ENCODE data around the gene KCNC4. TPM values are rescaled to one million over a fixed set of nuclear protein-coding genes. Genes with fewer than 3 reads are reported as not detected.

KCNC4 gene
- total RNA-seq, 1 donor from 2014 or later = 9.9 TPM

DNA sequence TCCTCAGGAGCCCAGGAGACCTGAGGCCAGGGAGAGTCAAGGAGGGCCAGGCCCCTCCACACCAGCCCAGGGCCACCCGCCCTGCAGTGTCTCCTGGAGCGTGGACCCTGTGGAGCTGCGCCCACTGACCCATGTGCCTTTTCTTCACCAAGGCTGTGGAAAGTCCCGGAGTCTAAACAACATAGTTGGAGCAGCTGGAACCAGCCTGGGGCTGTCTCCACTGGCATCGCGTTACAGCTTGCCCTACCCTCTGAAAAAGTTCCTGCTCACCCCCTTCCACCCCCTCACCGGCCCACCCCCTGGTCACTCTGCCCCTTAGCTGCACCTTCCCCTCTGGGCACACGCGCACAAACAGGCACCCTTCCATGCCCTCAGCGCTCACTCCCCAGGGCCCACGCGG, 18.3 kb downstream of the KCNC4 start:
- intact Hi-C loops (cut with micrococcal nuclease) = no loop called here

DNA sequence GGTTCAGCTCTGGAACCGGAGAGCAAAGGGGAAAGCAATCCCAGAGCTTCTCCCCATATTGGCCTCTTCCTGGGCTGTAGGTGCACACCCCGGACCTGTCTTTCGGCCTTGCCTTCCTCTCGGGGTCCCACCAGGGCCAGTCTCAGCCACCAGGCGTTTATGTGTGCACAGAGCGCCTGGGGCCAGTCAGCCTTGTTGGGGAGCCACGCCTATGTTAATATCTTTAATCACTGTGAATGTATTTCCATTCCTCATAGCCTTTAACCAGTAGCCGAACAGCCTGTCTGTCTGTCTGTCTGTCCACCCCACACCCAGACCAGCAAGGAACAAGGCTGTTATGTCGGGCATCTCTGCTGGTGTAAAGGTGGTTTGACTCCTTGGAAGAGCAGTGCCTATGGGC, 18.8 kb downstream of the KCNC4 start:
- intact Hi-C loops (cut with micrococcal nuclease) = no loop called here

DNA sequence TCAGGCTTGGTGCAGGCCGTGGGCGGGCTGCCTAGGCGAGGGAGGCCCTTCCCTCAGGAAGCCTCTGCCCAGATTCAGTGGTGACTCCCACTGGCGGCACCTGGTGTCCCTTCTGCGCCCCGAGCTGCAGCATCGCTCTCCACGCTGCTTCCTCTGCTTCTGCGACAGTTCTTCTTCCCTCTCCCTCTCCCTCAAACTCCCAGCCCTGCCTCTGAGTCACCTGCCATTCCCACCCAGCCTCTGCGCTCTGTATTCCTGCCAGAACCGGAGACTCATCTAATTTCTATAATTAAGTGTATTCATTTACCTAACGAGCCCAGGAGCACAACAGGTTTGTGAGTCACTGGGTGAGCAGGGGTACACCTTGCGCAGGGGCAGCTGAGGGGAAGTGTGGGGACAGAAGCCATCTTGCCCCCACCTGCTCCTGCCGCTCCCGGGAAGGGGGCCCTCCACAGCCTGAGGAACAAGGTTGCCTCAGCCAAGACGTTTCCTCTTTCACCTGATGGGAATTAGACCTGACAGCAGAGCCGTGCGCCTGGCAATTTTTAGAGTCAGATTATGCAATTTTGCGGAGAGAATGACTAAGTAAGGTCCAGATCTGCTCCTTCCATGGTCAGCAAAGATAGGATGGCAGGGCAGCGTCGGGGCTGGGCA, 19.4 kb downstream of the KCNC4 start:
- intact Hi-C loops (cut with micrococcal nuclease) = no loop called here

DNA sequence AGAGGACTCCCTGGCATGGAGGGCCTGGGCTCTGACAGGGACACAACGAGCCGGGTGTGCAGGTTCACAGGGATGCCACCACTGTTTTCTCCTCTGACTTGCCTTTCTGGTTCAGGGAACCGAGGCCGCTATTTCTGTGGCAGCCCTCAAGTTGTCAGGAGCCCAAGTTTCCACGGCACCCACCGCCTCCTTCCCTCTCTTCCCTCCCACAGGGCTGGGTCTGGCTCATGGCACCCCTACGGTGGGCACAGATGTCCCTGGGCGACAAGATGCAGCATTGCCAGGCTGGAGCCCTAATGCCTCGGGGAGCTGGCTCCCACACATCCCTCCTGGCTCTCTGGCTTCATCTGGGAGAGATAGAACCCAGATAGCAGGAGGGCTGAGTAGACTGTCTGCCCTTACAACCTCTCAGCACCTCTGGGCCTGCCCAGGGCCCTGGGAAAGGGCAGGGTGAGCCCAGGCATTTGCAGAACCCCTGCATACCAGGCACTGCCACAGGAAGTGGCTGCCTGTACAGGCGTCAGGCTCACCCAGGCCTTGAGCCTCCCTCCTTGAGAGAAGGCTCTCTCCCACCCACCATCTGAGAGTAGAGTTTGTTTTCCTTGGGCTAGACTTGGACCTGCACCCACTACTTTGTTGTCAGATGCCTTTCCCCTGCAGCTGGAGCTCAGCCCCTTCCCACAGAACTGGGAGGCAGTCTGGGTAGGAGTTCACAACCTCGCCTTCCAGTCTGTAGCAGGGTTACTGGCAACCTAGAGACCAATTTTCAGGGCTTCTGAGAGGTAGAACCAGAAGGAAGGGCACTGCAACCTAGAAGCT, 20.5 kb downstream of the KCNC4 start:
- intact Hi-C loops (cut with micrococcal nuclease) = no loop called here

DNA sequence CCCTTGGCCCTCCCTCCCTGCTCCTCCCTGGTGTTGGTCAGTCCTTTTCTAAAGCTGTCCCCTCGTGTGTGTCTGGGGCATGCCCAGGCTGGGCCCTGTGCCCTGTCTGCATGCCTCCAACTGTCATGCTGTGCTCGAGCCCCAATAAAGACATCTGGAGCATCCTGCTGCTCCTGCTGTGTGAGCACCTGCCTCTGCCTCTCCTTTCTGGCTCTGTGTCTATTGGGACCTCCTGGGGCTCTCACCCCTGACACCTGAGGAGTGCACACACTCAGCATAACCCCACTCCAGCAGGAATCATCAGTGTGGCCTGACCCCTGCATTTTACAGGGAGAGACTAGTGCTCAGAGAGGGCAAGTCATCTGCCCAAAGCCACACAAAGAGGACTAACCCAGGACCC, 23.7 kb downstream of the KCNC4 start:
- intact Hi-C loops (cut with micrococcal nuclease) = no loop called here

DNA sequence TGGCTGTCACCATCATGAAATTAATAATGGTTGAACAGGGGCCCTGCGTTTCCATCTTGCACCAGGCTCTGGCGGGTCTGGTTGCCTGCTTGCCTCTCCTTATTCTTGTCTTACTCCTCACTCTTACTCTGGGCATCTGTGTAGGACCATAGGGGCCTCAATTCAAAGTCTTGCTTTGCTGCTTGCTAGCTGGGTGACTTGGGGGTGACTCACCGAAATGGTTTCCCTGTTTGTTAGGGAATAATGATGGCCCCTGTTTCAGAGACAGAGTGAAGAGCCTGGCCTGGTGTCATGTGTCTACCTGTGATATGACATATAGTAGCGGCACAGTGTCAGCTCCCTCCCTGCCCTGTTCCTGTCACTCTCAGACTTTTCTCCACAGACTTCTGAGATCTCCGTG, 24.6 kb downstream of the KCNC4 start:
- intact Hi-C loops (cut with micrococcal nuclease) = no loop called here

DNA sequence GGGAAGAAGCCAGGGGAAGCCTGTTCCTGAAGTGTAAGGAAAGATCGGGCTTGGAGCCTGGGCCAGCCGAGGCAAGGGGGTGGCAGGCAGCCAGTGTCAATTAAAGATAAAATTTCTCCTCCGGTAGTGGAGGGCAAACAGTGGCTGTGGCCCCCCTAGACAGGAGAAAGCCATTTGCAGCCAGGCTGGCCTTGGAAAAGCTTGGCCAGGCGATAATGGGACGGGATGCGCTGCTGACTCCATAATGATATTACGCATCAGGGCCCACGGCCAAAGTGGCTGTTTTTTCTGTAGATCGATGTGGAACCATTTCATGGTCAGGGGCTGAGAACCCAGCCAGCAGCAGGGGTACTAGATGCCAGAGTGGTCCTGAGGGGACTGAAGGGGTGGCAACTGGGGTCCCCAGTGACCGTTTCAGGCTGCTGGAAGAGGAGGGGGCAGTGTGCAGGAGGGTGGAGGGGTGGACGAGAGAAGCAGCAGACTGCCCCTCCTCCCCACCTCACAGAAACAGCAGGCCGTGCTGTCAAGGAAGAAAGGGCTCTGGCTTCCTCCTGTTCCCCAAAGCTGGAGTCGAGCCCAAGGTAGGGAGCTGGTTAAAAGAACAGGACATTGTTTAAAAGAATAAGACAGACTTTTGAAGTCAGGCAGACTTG, 25.2 kb downstream of the KCNC4 start:
- intact Hi-C loops (cut with micrococcal nuclease) = no loop called here

DNA sequence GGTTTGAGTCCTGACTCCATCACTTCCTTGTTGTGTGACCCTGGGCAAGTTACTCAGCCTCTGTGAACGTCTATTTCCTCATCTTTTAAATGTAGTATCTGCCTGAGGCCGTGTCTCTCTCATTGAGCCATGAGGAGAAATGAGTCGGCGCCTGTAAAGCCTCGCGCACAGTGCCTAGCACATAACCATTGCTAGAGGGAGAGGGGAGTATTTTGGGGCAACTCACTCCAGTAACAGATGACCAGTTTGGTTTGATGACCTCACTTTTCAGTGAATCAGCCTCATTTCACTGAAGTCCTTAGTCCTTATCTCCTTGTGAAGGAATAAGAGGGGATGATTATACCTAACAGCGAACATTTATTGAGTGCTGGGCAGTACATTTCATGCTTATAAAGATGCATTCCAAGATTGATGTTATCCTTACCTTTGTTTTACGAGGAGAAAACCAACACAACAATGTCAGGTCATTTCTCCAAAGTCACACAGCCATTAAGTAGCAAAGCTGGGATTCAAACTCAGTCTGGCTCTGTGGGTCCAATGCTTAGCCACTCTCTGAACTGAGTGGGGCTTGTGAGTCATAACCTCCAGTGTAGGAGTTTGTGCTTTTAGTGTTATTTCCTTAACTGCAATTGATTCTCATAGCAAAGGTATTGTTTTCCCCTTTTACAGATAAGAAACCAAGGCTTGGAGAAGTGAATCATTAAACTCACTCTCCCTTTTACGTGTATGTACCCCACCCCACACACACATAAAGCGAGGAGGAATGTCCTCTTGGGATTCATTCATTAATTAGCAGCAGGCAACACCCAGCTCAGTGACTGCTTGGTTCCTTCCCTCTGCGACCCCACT, 25.9 kb downstream of the KCNC4 start:
- intact Hi-C loops (cut with micrococcal nuclease) = no loop called here

DNA sequence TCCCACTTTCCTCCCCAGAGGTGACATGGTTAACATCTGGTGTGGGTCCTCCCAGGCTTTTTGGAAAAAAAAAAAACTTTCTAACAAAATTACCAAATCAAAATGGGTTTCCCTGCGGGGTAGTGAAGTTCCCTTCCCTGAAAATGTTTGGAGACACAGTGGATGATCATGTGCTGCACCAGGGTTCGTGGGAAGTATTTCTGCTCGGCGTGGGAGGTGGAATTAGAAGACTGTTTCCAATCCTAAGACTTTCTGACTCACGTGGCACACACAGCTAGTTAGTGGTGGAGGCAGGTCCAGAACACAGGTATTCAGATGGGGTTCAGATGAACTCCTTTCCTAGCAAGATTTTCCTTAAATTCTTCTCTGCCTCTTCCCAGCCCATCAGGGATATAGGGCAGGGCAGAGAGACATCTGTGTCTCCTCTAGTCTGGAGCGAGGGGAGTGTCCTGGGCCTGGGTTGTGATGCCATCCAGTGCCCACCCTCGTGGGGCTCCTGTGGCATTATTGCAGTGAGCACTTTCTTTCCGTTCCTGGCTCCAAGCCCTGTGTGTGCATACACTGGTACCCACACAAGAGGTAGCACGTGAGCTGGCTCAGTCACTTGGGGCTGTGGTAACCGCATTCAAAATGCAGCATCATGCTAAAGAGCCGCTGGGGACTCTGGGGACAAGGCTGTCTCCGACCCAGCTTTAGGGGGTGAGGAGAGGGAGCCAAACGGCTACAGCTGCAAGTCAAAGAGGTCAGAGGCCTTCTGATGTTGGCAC, 27.5 kb downstream of the KCNC4 start:
- intact Hi-C loops (cut with micrococcal nuclease) = no loop called here

DNA sequence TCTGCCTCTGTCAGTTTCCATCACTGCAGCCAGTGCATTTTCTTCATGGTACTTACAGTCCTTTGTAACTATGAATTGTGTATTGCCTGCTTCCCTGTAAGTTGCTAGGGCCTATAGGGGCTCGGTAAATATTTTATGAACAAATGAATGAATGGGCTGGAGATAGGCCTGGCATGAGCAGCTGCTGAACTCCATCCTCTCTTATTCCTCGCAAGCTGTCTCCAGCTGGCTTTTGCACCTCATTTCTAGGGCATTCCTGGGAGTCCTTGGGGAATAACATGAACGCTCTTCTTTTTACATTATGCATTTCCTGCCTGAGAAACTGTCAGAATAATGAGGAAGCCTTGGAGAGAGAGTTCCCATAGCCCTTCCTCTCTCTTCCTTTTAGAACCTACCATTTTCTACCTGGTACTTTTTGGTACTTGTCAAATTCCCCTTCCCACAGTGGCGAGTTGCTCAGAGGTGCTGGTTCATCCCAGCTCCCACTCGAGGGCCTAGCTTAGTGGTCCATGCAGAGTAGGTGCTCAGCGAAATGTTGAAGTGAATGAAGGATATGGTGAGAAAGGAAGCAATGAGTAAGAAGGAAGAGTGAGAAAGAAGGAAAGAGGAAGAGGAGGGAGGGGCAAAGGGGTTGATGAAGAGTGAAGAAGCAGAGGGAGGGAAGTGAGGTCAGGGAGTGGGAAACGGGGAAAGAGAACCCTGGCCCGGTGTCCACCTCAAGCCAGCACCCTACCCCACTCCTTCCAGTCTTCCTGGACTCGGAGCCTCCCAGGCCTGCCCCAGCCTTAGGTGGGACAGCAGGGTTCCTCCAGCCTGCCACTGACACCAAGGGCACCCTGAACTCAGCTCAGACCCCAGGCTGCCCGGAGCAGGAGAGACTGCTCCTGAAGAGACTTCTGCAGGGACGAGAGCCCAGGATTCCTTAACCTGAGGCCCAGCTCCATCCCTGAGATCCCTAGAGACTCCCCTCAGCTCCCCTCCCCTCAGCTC, 29.6 kb downstream of the KCNC4 start:
- intact Hi-C loops (cut with micrococcal nuclease) = no loop called here

DNA sequence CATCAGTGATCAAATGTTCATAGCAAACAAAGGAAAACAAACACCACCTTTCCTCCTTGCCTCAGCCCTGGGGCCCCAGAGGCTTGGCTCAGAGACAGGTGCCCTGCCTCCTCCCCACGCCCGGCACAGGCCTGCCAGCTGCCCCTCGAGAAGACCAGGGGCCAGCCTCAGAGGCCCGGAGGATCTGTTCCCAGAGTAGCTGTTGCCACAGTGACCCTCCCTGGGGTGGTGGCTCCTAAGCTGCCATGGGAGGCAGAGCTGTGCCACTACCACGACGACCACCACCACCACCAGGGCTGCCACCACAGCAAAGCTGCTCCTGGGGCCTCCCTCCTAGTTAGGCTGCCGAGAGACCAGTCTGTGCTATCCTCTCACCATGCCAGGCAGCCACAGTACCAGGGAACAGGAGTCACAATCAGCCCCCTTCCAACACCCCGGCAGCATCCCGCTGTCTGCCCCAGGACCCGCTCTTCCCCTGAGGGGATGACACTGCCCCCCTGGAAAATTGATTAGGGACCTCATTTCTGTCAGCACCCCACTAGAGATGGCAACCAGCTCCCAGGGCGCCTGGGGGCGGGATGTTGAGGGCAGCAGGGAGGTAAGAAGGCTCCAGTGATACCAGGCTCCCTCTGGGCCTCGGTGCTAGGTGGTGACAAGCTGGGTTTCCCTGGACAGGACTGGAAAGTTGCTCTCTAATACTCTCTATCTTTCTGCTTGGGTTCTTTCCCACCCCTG, 30.5 kb downstream of the KCNC4 start:
- intact Hi-C loops (cut with micrococcal nuclease) = no loop called here

DNA sequence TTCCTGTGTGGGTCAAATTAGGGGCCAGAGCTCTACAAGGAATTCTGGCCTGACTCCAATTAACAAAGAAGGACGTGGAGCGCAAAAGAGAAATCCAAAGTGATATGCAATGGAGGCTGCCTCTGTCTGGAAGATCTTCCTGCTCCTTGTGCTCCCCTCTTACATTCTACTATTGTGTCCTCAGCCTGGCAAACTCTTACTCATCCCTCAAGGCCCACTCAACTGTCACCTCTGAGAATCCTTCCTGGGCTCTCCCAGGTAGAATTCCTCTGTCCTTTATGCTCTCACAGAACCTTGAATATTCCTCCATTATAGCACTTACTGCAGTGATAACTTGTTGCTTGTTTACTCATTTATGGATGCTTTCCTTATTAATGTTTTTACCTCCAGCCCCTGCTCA, 31.4 kb downstream of the KCNC4 start:
- intact Hi-C loops (cut with micrococcal nuclease) = no loop called here

DNA sequence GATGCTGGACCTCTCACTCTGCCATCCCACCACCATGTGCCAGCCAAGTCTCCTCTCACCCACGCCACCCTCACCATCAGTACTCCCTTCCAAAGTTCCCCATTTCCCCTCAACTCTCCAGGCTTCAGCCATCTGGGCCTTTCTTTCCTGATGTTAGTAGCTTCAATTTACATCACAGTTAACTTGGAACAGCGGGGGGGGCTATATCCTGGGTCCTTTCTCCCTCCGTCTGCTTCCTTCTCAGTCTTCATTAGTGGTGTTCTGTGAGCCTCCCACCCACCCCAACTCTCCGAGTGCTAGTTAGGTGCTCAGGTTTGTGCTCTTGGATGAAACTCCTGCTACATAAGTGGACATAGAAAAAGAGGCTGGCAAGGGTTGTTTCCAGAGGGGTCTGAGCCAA, 31.9 kb downstream of the KCNC4 start:
- intact Hi-C loops (cut with micrococcal nuclease) = no loop called here

DNA sequence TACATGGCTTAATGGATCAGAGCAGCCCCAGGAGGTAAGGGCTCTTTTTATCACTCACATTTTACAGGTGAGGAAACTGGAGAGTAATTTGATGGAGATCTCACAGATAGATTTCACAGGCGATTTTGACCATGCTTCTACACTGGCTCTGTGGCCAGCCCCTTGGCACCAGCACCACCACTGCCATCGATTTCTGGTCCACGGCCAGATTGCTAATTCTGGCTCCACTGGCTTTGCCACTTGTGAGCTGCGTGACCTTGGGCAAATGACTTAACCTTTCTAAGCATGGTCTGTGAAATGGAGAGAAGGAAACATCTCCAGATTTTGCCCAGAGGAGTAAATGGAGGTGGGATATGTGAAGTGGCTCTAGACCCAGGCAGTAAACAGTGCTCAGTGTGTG, 32.6 kb downstream of the KCNC4 start:
- intact Hi-C loops (cut with micrococcal nuclease) = no loop called here

DNA sequence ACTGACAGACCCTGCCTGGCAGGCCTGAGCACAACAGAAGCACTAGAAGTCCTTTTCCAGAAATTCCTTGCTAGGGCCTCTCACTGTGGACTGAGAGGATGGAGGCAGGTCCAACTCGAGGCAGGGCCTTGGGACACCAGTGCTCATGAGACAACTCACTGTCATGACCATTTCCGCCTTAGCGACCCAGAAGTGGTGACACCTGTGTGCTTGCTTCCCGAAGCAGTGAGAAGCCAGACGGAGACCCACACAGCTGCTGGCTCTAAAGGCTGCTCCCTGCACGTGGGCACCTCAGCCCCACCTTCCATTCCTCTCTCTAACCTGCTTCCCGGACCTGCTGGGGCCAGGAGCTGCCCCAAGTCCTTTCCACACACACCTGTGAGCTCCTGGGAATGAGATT, 33.0 kb downstream of the KCNC4 start:
- intact Hi-C loops (cut with micrococcal nuclease) = no loop called here

DNA sequence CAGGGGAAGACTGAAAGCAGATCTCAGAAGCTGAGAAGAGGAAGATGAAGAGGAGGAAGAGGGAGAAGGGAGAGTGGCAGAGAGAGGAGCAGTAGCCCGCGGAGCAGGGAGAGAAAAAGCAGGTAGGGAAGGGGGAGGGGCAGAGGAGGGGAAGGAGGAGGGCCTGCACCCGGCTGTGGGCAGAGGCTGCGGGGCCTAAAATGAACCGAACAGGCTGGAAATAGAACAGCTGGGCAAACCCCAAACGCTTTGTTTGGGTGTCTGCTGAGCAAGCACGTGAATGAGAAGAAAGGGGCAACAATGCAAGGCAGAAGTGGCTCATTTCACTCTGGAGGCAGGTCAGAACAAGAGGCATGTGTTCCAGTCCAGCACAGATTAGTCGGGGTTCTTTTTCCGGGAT, 33.5 kb downstream of the KCNC4 start:
- intact Hi-C loops (cut with micrococcal nuclease) = no loop called here

DNA sequence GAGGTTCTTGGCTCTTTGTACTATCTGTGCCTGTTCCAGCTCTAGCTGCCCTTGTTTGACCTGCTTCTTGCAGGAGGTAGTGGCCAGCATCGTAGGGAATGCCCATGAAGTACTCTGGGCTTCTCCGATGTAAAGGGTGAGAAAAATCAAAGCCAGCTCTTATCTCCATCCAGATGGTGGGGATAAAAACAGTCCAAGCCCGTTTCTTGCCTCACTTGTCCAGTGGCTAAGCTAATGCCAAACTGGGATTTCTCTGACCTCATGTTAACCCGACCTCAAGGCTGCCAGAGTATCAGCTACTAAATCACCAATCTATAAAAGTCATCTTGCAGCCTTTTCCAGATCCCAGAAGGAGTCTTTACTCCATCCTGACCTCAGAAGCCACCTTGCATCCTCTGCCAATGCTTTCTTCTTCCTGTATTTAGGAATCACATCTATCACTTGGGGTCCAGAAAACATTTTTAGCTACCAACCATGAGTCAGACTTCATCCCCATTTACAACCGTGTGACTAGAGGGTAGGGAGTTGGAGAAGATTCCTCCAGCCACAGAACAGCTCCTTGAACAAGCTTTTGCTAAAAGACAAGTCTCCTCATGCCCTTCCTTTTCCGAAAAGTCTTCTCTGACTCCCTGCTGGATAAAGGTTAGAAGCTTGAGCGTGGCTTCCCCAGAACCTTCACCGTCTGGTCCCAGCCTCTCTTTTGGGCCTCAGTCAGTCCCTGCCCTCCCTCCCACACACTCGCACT, 35.9 kb downstream of the KCNC4 start:
- intact Hi-C loops (cut with micrococcal nuclease) = no loop called here

DNA sequence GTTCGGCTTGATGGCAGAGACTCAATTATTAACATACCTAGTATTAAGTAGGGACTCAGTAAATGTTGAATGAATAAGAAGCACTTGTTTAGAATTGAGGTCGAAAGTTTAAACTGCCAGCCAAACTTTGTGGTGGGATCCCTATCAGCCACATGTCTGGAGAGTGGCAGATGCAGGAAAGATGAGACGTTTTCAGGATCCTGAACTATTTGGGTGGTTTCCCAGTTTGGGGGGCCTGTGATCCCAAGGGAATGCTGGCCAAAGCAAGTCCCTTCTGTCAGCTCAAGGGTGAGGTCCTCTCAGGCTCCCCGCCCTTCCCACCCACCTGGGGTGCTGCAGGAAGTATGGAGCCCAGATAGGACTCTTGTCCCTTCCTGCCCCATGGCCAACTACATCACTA, 38.6 kb downstream of the KCNC4 start:
- intact Hi-C loops (cut with micrococcal nuclease) = no loop called here

Data from T-helper 2 cell treated with Interferon-gamma antibody and Interleukin-4, amounts not matched to agents 100 ng/mL and 5 ng/mL, for 36 hours (primary cell).